Measurements from ENCODE around the gene GPR142. TPM values are rescaled to one million over a fixed set of nuclear protein-coding genes. Genes with fewer than 3 reads are reported as not detected.

GPR142 gene
- total RNA-seq, 1 donor from 2014 or later, result 4.1 TPM

- peak; percentile 97 for DNase-seq (ENCODE audit: extremely low spot score, unreplicated experiment)
- Mint-ChIP-seq H3K27me3 (peaks cover 11% of the 10 kb centered on the region), H3K9me3 (no peaks in the 10 kb centered on the region), H3K4me3 (no peak overlapping the region), H3K4me1 (ENCODE audit: unreplicated experiment) (peaks cover 16% of the 10 kb centered on the region), H3K36me3 (no peaks in the 10 kb centered on the region), H3K27ac (no peak overlapping the region)
- peak; percentile 98 for TF ChIP-seq CTCF (conservative IDR thresholded peaks at IDR 0.05)
These were observed 12.3 kb downstream of the GPR142 start for GRCh38 chr17:74379495-74380085.

GRCh38 chr17:74380086-74380958, 13.0 kb downstream of the GPR142 start:
- Mint-ChIP-seq H3K4me1 (ENCODE audit: unreplicated experiment) (peaks cover 16% of the 10 kb centered on the region), H3K27me3 (peaks cover 11% of the 10 kb centered on the region), H3K27ac (peak overlapping the region; percentile 61), H3K9me3 (no peaks in the 10 kb centered on the region), H3K36me3 (no peaks in the 10 kb centered on the region), H3K4me3 (no peak overlapping the region)
- no peak for DNase-seq (ENCODE audit: extremely low spot score, unreplicated experiment)
- TF ChIP-seq CTCF (conservative IDR thresholded peaks at IDR 0.05), result no peak

GRCh38 chr17:74380959-74381808, 13.9 kb downstream of the GPR142 start:
- Mint-ChIP-seq H3K27ac (peak overlapping the region; percentile 61), H3K4me3 (no peak overlapping the region), H3K36me3 (no peaks in the 10 kb centered on the region), H3K4me1 (ENCODE audit: unreplicated experiment) (peaks cover 16% of the 10 kb centered on the region), H3K9me3 (no peaks in the 10 kb centered on the region), H3K27me3 (peaks cover 9% of the 10 kb centered on the region)
- TF ChIP-seq CTCF (conservative IDR thresholded peaks at IDR 0.05), result no peak
- DNase-seq (ENCODE audit: extremely low spot score, unreplicated experiment), result no peak

GRCh38 chr17:74383141-74383540, 15.8 kb downstream of the GPR142 start:
- no peaks in the 10 kb centered on the region for H3K27me3 Mint-ChIP-seq
- no peaks in the 10 kb centered on the region for H3K9me3 Mint-ChIP-seq
- H3K36me3 Mint-ChIP-seq, result no peaks in the 10 kb centered on the region
- no peak for DNase-seq (ENCODE audit: extremely low spot score, unreplicated experiment)
- H3K4me3 Mint-ChIP-seq, result no peak overlapping the region
- H3K4me1 Mint-ChIP-seq (ENCODE audit: unreplicated experiment), result peaks cover 16% of the 10 kb centered on the region
- no peak for TF ChIP-seq CTCF (conservative IDR thresholded peaks at IDR 0.05)
- no peak overlapping the region for H3K27ac Mint-ChIP-seq

GRCh38 chr17:74385201-74385600, 17.9 kb downstream of the GPR142 start:
- H3K9me3 Mint-ChIP-seq, result no peaks in the 10 kb centered on the region
- no peaks in the 10 kb centered on the region for H3K36me3 Mint-ChIP-seq
- H3K4me3 Mint-ChIP-seq, result no peak overlapping the region
- H3K27ac Mint-ChIP-seq, result no peak overlapping the region
- DNase-seq (ENCODE audit: extremely low spot score, unreplicated experiment), result no peak
- no peak for TF ChIP-seq CTCF (conservative IDR thresholded peaks at IDR 0.05)
- H3K27me3 Mint-ChIP-seq, result no peaks in the 10 kb centered on the region
- H3K4me1 Mint-ChIP-seq (ENCODE audit: unreplicated experiment), result peaks cover 13% of the 10 kb centered on the region

All from type B pancreatic cell (in vitro differentiated cells).